A673 (cell line): Measurements from ENCODE around the gene DPM2. TPM values are rescaled to one million over a fixed set of nuclear protein-coding genes. Genes with fewer than 3 reads are reported as not detected.

Experiments
- BruUV-seq: library from RNA; stranded (reverse); fragments of 400-500 nt; replicated peaks from 2 replicates; lab custom pipeline; 2021; lab: Mats Ljungman, UMichigan
- CTCF ChIA-PET: fragments of 300-600 bp; sonication (Branson Sonifier 250); formaldehyde crosslinking; loops from one replicate; lab custom pipeline; 2022; ENCODE audit warnings: antibody characterized with exemption; lab: Charles Lee
- POLR2A ChIA-PET: fragments of 300-600 bp; sonication (Branson Sonifier 250); formaldehyde crosslinking; loops from one replicate; lab custom pipeline; 2022; ENCODE audit warnings: antibody characterized with exemption; ENCODE audit not compliant: low non-redundant PET; lab: Charles Lee
- DNase-seq: peaks from one replicate; pipeline ENCODE4 v3.0.0-alpha.2; 2015; ENCODE audit warnings: low spot score
- H3K27ac ChIP-seq: fragments of 200-600 bp; sonication (generic); 2 replicates; pipeline ENCODE4 v1.5.1; 2016; ENCODE audit warnings: mixed run types, low read depth, mild to moderate bottlenecking, mixed read lengths, antibody characterized with exemption, low read length; ENCODE audit not compliant: poor library complexity, severe bottlenecking
- H3K27me3 ChIP-seq: fragments of 200-600 bp; sonication (generic); replicated peaks from 2 replicates; pipeline ENCODE4 v1.6.1; 2017; ENCODE audit warnings: mixed run types, low read depth, mild to moderate bottlenecking, mixed read lengths, antibody characterized with exemption, low read length; ENCODE audit not compliant: insufficient read depth, poor library complexity
- H3K36me3 ChIP-seq: fragments of 200-600 bp; sonication (generic); 2 replicates; pipeline ENCODE4 v1.6.1; 2016; ENCODE audit warnings: mixed run types, mild to moderate bottlenecking, mixed read lengths, antibody characterized with exemption, low read length; ENCODE audit not compliant: insufficient read depth, poor library complexity, severe bottlenecking
- H3K4me1 ChIP-seq: fragments of 200-600 bp; sonication (generic); 2 replicates; pipeline ENCODE4 v1.6.1; 2017; ENCODE audit warnings: mixed run types, mild to moderate bottlenecking, mixed read lengths, antibody characterized with exemption, low read length; ENCODE audit not compliant: insufficient read depth, poor library complexity, severe bottlenecking
- H3K4me3 ChIP-seq: fragments of 200-600 bp; sonication (generic); 2 replicates; pipeline ENCODE4 v1.5.1; 2016; ENCODE audit warnings: low read depth, mixed run types, mild to moderate bottlenecking, mixed read lengths, low read length; ENCODE audit not compliant: poor library complexity, severe bottlenecking
- H3K9me3 ChIP-seq: fragments of 200-600 bp; sonication (generic); 2 replicates; pipeline ENCODE4 v1.6.1; 2016; ENCODE audit warnings: mixed run types, low read depth, mild to moderate bottlenecking, mixed read lengths, antibody characterized with exemption, low read length; ENCODE audit not compliant: poor library complexity, severe bottlenecking
- CTCF ChIP-seq: fragments of 300-800, 200-600 bp; sonication (generic); conservative IDR thresholded peaks from 2 replicates; pipeline ENCODE4 v1.5.1; 2017; ENCODE audit warnings: low read depth, mild to moderate bottlenecking, antibody characterized with exemption, low read length, moderate library complexity, mixed read lengths
- EZH2 ChIP-seq: fragments of 200-600 bp; sonication (generic); IDR thresholded peaks from 2 replicates; pipeline ENCODE4 v1.6.1; 2017; ENCODE audit warnings: borderline replicate concordance, low read depth, mild to moderate bottlenecking, mixed read lengths, antibody characterized with exemption, low read length; ENCODE audit not compliant: poor library complexity, severe bottlenecking
- intact Hi-C: fragments of 100-400 bp; cut with micrococcal nuclease; formaldehyde crosslinking; loops from one replicate; pipeline ENCODE4 v1.10.0; 2022; ENCODE audit not compliant: unreplicated experiment
- total RNA-seq: library from RNA; stranded (reverse); gene quantifications from 2 replicates; pipeline ENCODE4 v1.2.3, GENCODE V29; 2021

DPM2 gene
- total RNA-seq, 1 experiment from 2014 or later, result 51.5 TPM

- BruUV-seq, result TSS peak; percentile 26
- Histone ChIP-seq H3K27ac (peak overlapping the region; percentile 80), H3K36me3 (peaks cover 29% of the 10 kb centered on the region), H3K9me3 (no peaks in the 10 kb centered on the region), H3K4me1 (peaks cover 32% of the 10 kb centered on the region), H3K4me3 (no peak overlapping the region), H3K27me3 (no peaks in the 10 kb centered on the region)
- CTCF ChIA-PET, result interaction anchor here (0.9 kb wide), 1 partner anchor 16 kb away, joined by 6 read pairs; no protein-coding TSS in a partner anchor
- DNase-seq, result no peak
- intact Hi-C loops, result no loop called here
- POLR2A ChIA-PET, result no interaction called here
- TF ChIP-seq CTCF (no peak), EZH2 (no peak)
These were observed 52.0 kb downstream of the DPM2 start for GRCh38 chr9:127885508-127886281.

Other genes starting within 250 kb of the DPM2 start
- not detected in 2 replicates for gene CFAP157, start 230.9 kb downstream of the DPM2 start, total RNA-seq
- 9.3 and 10.7 TPM in 2 replicates for gene PTRH1, start 222.2 kb downstream of the DPM2 start, total RNA-seq
- not detected in 2 replicates for gene TTC16, start 221.8 kb downstream of the DPM2 start, total RNA-seq
- 9.1 and 9.2 TPM in 2 replicates for gene TOR2A, start 202.6 kb downstream of the DPM2 start, total RNA-seq
- gene SH2D3C, start 159.2 kb downstream of the DPM2 start, total RNA-seq, result not detected in 2 replicates
- gene CDK9, start 151.8 kb downstream of the DPM2 start, total RNA-seq, result 68.0 and 77.7 TPM in 2 replicates
- gene FPGS, start 135.0 kb downstream of the DPM2 start, total RNA-seq, result 74.9 and 78.2 TPM in 2 replicates
- gene ENG, start 83.2 kb downstream of the DPM2 start, total RNA-seq, result 29.9 and 31.1 TPM in 2 replicates
- gene AK1, start 60.2 kb downstream of the DPM2 start, total RNA-seq, result 35.8 and 52.9 TPM in 2 replicates
- 34.7 and 40.4 TPM in 2 replicates for gene ST6GALNAC6, start 38.3 kb downstream of the DPM2 start, total RNA-seq
- 11.8 and 15.8 TPM in 2 replicates for gene ST6GALNAC4, start 20.8 kb downstream of the DPM2 start, total RNA-seq
- gene PIP5KL1, start 7.1 kb downstream of the DPM2 start, total RNA-seq, result 2.6 and 3.9 TPM in 2 replicates
- 30.0 and 34.1 TPM in 2 replicates for gene EEIG1, start 43.1 kb upstream of the DPM2 start, total RNA-seq
- 9.3 and 10.8 TPM in 2 replicates for gene NAIF1, start 129.5 kb upstream of the DPM2 start, total RNA-seq
- gene SLC25A25, start 130.4 kb upstream of the DPM2 start, total RNA-seq, result 24.7 and 26.1 TPM in 2 replicates
- 120 and 122 TPM in 2 replicates for gene PTGES2, start 189.9 kb upstream of the DPM2 start, total RNA-seq
- not detected in 2 replicates for gene LCN2, start 211.6 kb upstream of the DPM2 start, total RNA-seq
- gene BBLN, start 222.4 kb upstream of the DPM2 start, total RNA-seq, result 41.9 and 50.2 TPM in 2 replicates